ENCODE results near the gene CDH10. TPM values are rescaled to one million over a fixed set of nuclear protein-coding genes. Genes with fewer than 3 reads are reported as not detected.

Gene CDH10
- total RNA-seq, 2 experiments from 2014 or later, result not detected

DNA sequence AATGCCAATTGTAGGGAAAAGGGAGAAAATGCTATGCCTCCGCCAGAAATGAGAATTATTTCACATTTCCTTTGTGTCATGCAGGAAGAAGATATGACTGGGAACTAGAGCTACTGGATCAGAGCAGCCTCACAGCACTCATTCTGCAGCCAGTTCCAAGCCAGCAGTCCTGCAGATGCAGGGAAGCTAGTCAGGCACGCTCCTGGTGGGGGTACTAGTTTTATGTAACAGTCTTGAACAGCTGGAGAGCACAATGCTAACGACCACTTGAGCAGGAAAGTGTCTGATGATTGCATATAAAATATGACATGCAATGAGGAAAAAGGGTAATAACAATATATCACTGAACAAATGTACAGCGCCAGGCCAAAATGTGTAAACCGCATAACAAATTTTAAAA lies 21.7 kb downstream of the CDH10 start:
- Histone ChIP-seq H3K27ac (ENCODE audit: low read depth, low read length, poor library complexity, severe bottlenecking) (no peak overlapping the region), H3K9me2 (ENCODE audit: insufficient read depth, low read length) (no peaks in the 10 kb centered on the region; the same call in 1 of the 2 replicates), H2AFZ (ENCODE audit: low read length) (no peak overlapping the region), H3K36me3 (ENCODE audit: insufficient read depth, low read length) (no peaks in the 10 kb centered on the region), H3K79me2 (ENCODE audit: insufficient read depth, low read depth, low read length) (no peaks in the 10 kb centered on the region), H3K4me3 (ENCODE audit: low read depth, low read length, poor library complexity, severe bottlenecking) (no peak overlapping the region), H3K9me3 (ENCODE audit: low read length) (no peaks in the 10 kb centered on the region), H4K20me1 (ENCODE audit: insufficient read depth, low read length) (no peaks in the 10 kb centered on the region), H3K4me2 (ENCODE audit: low read length) (no peak overlapping the region), H3K4me1 (ENCODE audit: insufficient read depth, low read length, poor library complexity, severe bottlenecking) (no peaks in the 10 kb centered on the region)
- TF ChIP-seq, protein P1, sequence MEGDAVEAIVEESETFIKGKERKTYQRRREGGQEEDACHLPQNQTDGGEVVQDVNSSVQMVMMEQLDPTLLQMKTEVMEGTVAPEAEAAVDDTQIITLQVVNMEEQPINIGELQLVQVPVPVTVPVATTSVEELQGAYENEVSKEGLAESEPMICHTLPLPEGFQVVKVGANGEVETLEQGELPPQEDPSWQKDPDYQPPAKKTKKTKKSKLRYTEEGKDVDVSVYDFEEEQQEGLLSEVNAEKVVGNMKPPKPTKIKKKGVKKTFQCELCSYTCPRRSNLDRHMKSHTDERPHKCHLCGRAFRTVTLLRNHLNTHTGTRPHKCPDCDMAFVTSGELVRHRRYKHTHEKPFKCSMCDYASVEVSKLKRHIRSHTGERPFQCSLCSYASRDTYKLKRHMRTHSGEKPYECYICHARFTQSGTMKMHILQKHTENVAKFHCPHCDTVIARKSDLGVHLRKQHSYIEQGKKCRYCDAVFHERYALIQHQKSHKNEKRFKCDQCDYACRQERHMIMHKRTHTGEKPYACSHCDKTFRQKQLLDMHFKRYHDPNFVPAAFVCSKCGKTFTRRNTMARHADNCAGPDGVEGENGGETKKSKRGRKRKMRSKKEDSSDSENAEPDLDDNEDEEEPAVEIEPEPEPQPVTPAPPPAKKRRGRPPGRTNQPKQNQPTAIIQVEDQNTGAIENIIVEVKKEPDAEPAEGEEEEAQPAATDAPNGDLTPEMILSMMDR (conservative IDR thresholded peaks at IDR 0.05; ENCODE audit: low read length), result no peak
- no peak for TF ChIP-seq EZH2phosphoT487 (IDR thresholded peaks at IDR 0.05; ENCODE audit: borderline replicate concordance, low read depth, low read length)
- POLR2A ChIA-PET, result no interaction called here
- no peak for DNase-seq (ENCODE audit: low spot score)
- CTCF ChIA-PET (ENCODE audit: unreplicated experiment), result no interaction called here
- BruUV-seq (replicated peaks), result no TSS peak
- intact Hi-C loops (cut with micrococcal nuclease; ENCODE audit: unreplicated experiment), result no loop called here

DNA sequence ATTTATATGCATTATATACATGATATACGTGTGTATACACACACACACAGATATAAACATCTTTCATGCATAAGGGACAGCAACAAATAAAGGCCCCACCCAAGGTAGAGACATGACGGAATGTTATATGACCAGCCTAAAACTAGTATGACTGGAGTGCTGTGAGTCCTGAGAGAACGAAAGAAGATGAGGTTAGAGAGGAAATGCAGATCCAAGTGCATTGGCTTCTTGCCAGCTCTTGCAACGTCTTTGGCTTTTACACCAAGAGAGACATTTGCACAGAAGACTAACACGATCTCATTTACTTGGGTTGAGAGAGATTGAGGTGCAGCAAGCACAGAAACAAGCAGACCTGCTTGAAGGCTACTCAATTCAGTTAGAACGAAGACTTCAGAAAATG lies 23.0 kb downstream of the CDH10 start:
- ChIA-PET CTCF (ENCODE audit: unreplicated experiment) (no interaction called here), POLR2A (no interaction called here)
- H3K9me3 ChIP-seq (ENCODE audit: low read length), result no peaks in the 10 kb centered on the region
- intact Hi-C loops (cut with micrococcal nuclease; ENCODE audit: unreplicated experiment), result no loop called here
- no peaks in the 10 kb centered on the region for H3K36me3 ChIP-seq (ENCODE audit: insufficient read depth, low read length)
- DNase-seq (ENCODE audit: low spot score), result no peak
- no peak overlapping the region for H3K27ac ChIP-seq (ENCODE audit: low read depth, low read length, poor library complexity, severe bottlenecking)
- no peak overlapping the region for H3K4me3 ChIP-seq (ENCODE audit: low read depth, low read length, poor library complexity, severe bottlenecking)
- no peaks in the 10 kb centered on the region for H4K20me1 ChIP-seq (ENCODE audit: insufficient read depth, low read length)
- no peak for TF ChIP-seq EZH2phosphoT487 (IDR thresholded peaks at IDR 0.05; ENCODE audit: borderline replicate concordance, low read depth, low read length)
- TF ChIP-seq, protein P1 (conservative IDR thresholded peaks at IDR 0.05; ENCODE audit: low read length), result no peak
- H3K4me1 ChIP-seq (ENCODE audit: insufficient read depth, low read length, poor library complexity, severe bottlenecking), result no peaks in the 10 kb centered on the region
- H2AFZ ChIP-seq (ENCODE audit: low read length), result no peak overlapping the region
- H3K79me2 ChIP-seq (ENCODE audit: insufficient read depth, low read depth, low read length), result no peaks in the 10 kb centered on the region
- no peak overlapping the region for H3K4me2 ChIP-seq (ENCODE audit: low read length)
- no TSS peak for BruUV-seq (replicated peaks)
- no peaks in the 10 kb centered on the region; the same call in 1 of the 2 replicates for H3K9me2 ChIP-seq (ENCODE audit: insufficient read depth, low read length)

DNA sequence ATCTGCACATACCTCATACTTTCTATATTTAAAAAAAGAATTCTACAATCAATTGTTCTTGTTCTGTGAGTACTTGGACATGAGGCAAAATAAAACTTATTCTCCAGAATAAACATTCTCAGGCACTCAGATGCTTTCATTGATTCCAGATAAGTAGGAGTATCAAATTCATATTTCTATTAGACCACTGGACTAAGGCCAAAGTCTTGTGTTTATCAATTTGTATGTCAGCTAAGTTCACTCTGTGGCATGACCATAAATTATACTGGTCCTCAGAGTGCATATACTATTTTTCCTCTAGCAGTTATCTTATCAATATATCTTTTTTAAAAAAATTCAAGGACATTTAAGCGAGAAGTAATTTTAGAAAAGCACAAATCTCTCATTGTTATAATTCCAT lies 28.2 kb downstream of the CDH10 start:
- H3K79me2 ChIP-seq (ENCODE audit: insufficient read depth, low read depth, low read length), result no peaks in the 10 kb centered on the region
- no TSS peak for BruUV-seq (replicated peaks)
- no peaks in the 10 kb centered on the region for H3K36me3 ChIP-seq (ENCODE audit: insufficient read depth, low read length)
- no peak for DNase-seq (ENCODE audit: low spot score)
- no peak overlapping the region for H3K4me2 ChIP-seq (ENCODE audit: low read length)
- H2AFZ ChIP-seq (ENCODE audit: low read length), result no peak overlapping the region
- H3K9me2 ChIP-seq (ENCODE audit: insufficient read depth, low read length), result no peaks in the 10 kb centered on the region
- intact Hi-C loops (cut with micrococcal nuclease; ENCODE audit: unreplicated experiment), result no loop called here
- H3K9me3 ChIP-seq (ENCODE audit: low read length), result no peaks in the 10 kb centered on the region
- no peaks in the 10 kb centered on the region for H3K4me1 ChIP-seq (ENCODE audit: insufficient read depth, low read length, poor library complexity, severe bottlenecking)
- H3K4me3 ChIP-seq (ENCODE audit: low read depth, low read length, poor library complexity, severe bottlenecking), result no peak overlapping the region
- H3K27ac ChIP-seq (ENCODE audit: low read depth, low read length, poor library complexity, severe bottlenecking), result no peak overlapping the region
- H4K20me1 ChIP-seq (ENCODE audit: insufficient read depth, low read length), result no peaks in the 10 kb centered on the region
- TF ChIP-seq, protein P1 (conservative IDR thresholded peaks at IDR 0.05; ENCODE audit: low read length), result no peak
- no peak for TF ChIP-seq EZH2phosphoT487 (IDR thresholded peaks at IDR 0.05; ENCODE audit: borderline replicate concordance, low read depth, low read length)
- CTCF ChIA-PET (ENCODE audit: unreplicated experiment), result no interaction called here
- POLR2A ChIA-PET, result interaction anchor here (0.7 kb wide), 1 partner anchor 402 kb away, joined by 4 read pairs; no protein-coding TSS in a partner anchor
